WTC11 (cell line): ENCODE results near the gene PCDHB8. TPM values are rescaled to one million over a fixed set of nuclear protein-coding genes. Genes with fewer than 3 reads are reported as not detected.
"Not testable (repeated sequence)": the region's sequence is repeated elsewhere in the genome, so short reads cannot be mapped to it uniquely, and the experiment has no call there.

Experiments
- ATAC-seq: fragments of 200-7000 bp; cut with Tn5 transposase; 2 replicates; pipeline ENCODE4 v1.10.0; 2021; ENCODE audit warnings: mild to moderate bottlenecking, moderate library complexity
- CTCF ChIA-PET: fragments of 300-600 bp; sonication (Branson Sonifier 250); formaldehyde crosslinking; loops from one replicate; lab custom pipeline; 2021; ENCODE audit warnings: antibody characterized with exemption; lab: Charles Lee
- POLR2A ChIA-PET: fragments of 350-600 bp; sonication (Branson Sonifier 250); formaldehyde crosslinking; loops from one replicate; lab custom pipeline; 2021; ENCODE audit warnings: antibody characterized with exemption; lab: Charles Lee
- DNase-seq: peaks from one replicate; pipeline ENCODE4 v3.0.0; 2021; ENCODE audit warnings: low spot score
- H3K27ac Mint-ChIP-seq: 2 replicates; pipeline ENCODE4 v1.8.0; 2021; ENCODE audit warnings: mixed read lengths
- H3K27me3 Mint-ChIP-seq: 2 replicates; pipeline ENCODE4 v1.8.0; 2021; ENCODE audit warnings: low read depth, mild to moderate bottlenecking, moderate library complexity, mixed read lengths
- H3K36me3 Mint-ChIP-seq: 2 replicates; pipeline ENCODE4 v1.8.0; 2021; ENCODE audit warnings: mixed read lengths
- H3K4me1 Mint-ChIP-seq: 2 replicates; pipeline ENCODE4 v1.8.0; 2022; ENCODE audit warnings: mixed read lengths
- H3K4me3 Mint-ChIP-seq: 2 replicates; pipeline ENCODE4 v1.8.0; 2021; ENCODE audit warnings: mild to moderate bottlenecking, moderate library complexity, mixed read lengths
- H3K9me3 Mint-ChIP-seq: 2 replicates; pipeline ENCODE4 v1.8.0; 2021; ENCODE audit warnings: mixed read lengths
- ATF6 ChIP-seq: sonication (generic); formaldehyde crosslinking; IDR thresholded peaks from 2 replicates; pipeline ENCODE4 v1.8.1; 2023; ENCODE audit warnings: mild to moderate bottlenecking, missing genetic modification reagents
- CREM ChIP-seq: sonication (generic); formaldehyde crosslinking; IDR thresholded peaks from 2 replicates; pipeline ENCODE4 v1.8.1; 2022; ENCODE audit warnings: mild to moderate bottlenecking, missing genetic modification reagents, moderate library complexity
- E2F4 ChIP-seq: sonication (generic); formaldehyde crosslinking; IDR thresholded peaks from 2 replicates; pipeline ENCODE4 v1.8.1; 2022; ENCODE audit warnings: low read depth, mild to moderate bottlenecking, moderate library complexity, missing genetic modification reagents, borderline replicate concordance
- ETV6 ChIP-seq: sonication (generic); formaldehyde crosslinking; IDR thresholded peaks from 2 replicates; pipeline ENCODE4 v1.8.1; 2022; ENCODE audit warnings: mild to moderate bottlenecking, missing genetic modification reagents
- FOXJ3 ChIP-seq: sonication (generic); formaldehyde crosslinking; IDR thresholded peaks from 2 replicates; pipeline ENCODE4 v1.9.0; 2021; ENCODE audit warnings: missing genetic modification reagents, mild to moderate bottlenecking, borderline replicate concordance
- FOXK1 ChIP-seq: sonication (generic); formaldehyde crosslinking; IDR thresholded peaks from 2 replicates; pipeline ENCODE4 v1.8.0; 2022; ENCODE audit warnings: mild to moderate bottlenecking, moderate library complexity, missing genetic modification reagents
- GABPB1 ChIP-seq: sonication (generic); formaldehyde crosslinking; IDR thresholded peaks from 2 replicates; pipeline ENCODE4 v1.8.1; 2023; ENCODE audit warnings: mild to moderate bottlenecking, missing genetic modification reagents
- HMGA2 ChIP-seq: fragments of 250-450 bp; sonication (Bioruptor Pico); IDR thresholded peaks from 2 replicates; pipeline ENCODE4 v1.4.0; 2021; ENCODE audit warnings: mild to moderate bottlenecking, moderate library complexity
- IRF1 ChIP-seq: sonication (generic); formaldehyde crosslinking; IDR thresholded peaks from 2 replicates; pipeline ENCODE4 v1.8.0; 2023; ENCODE audit warnings: missing genetic modification reagents
- IRF2 ChIP-seq: sonication (generic); formaldehyde crosslinking; IDR thresholded peaks from 2 replicates; pipeline ENCODE4 v1.8.0; 2022; ENCODE audit warnings: low read depth, missing genetic modification reagents, borderline replicate concordance
- JAZF1 ChIP-seq: fragments of 250-450 bp; sonication (Bioruptor Pico); IDR thresholded peaks from 2 replicates; pipeline ENCODE4 v1.9.0; 2021; ENCODE audit warnings: moderate library complexity, mild to moderate bottlenecking, inconsistent platforms
- JUN ChIP-seq: sonication (generic); formaldehyde crosslinking; IDR thresholded peaks from 2 replicates; pipeline ENCODE4 v1.8.0; 2023; ENCODE audit warnings: mild to moderate bottlenecking, missing genetic modification reagents
- MYBL2 ChIP-seq: sonication (generic); formaldehyde crosslinking; IDR thresholded peaks from 2 replicates; pipeline ENCODE4 v1.8.1; 2023; ENCODE audit warnings: mild to moderate bottlenecking, moderate library complexity, missing genetic modification reagents
- NFATC4 ChIP-seq: fragments of 250-450 bp; sonication (Bioruptor Pico); IDR thresholded peaks from 2 replicates; pipeline ENCODE4 v1.9.0; 2021; ENCODE audit warnings: mild to moderate bottlenecking
- RORB ChIP-seq: fragments of 250-450 bp; sonication (Bioruptor Pico); IDR thresholded peaks from 2 replicates; pipeline ENCODE4 v1.9.0; 2021; ENCODE audit warnings: mild to moderate bottlenecking
- SMAD4 ChIP-seq: sonication (generic); formaldehyde crosslinking; IDR thresholded peaks from 2 replicates; pipeline ENCODE4 v1.8.0; 2022; ENCODE audit warnings: mild to moderate bottlenecking, missing genetic modification reagents
- STAT6 ChIP-seq: sonication (generic); formaldehyde crosslinking; conservative IDR thresholded peaks from 2 replicates; pipeline ENCODE4 v1.8.1; 2023; ENCODE audit warnings: mild to moderate bottlenecking, low read depth, missing genetic modification reagents, moderate library complexity
- USF1 ChIP-seq: sonication (generic); formaldehyde crosslinking; IDR thresholded peaks from 2 replicates; pipeline ENCODE4 v1.8.0; 2022; ENCODE audit warnings: mild to moderate bottlenecking, missing genetic modification reagents
- ZBTB21 ChIP-seq: sonication (generic); formaldehyde crosslinking; IDR thresholded peaks from 2 replicates; pipeline ENCODE4 v1.8.1; 2023; ENCODE audit warnings: mild to moderate bottlenecking, missing genetic modification reagents, borderline replicate concordance
- ZSCAN18 ChIP-seq: fragments of 250-450 bp; sonication (Bioruptor Pico); IDR thresholded peaks from 2 replicates; pipeline ENCODE4 v2.1.2; 2022; ENCODE audit warnings: mild to moderate bottlenecking, moderate library complexity
- total RNA-seq: library from RNA; stranded (reverse); gene quantifications from 3 replicates; pipeline ENCODE4 v1.2.3, GENCODE V29; 2021

PCDHB8 gene
- total RNA-seq, 1 experiment from 2014 or later = 4.1 TPM

- no peak for TF ChIP-seq E2F4 (CRISPR knock-in tag)
- no peak for TF ChIP-seq STAT6 (CRISPR knock-in tag)
- no peak for TF ChIP-seq SMAD4 (CRISPR knock-in tag)
- TF ChIP-seq MYBL2 (CRISPR knock-in tag) = no peak
- TF ChIP-seq NFATC4 (CRISPR knock-in tag) = no peak
- TF ChIP-seq CREM (CRISPR knock-in tag) = no peak
- no peak for TF ChIP-seq JUN (CRISPR knock-in tag)
- no peak for TF ChIP-seq USF1
- no peak for TF ChIP-seq FOXK1 (CRISPR knock-in tag)
- no peak for TF ChIP-seq IRF1
- no peak for TF ChIP-seq ZSCAN18 (CRISPR knock-in tag)
- no peak for TF ChIP-seq JAZF1 (CRISPR knock-in tag)
- TF ChIP-seq ATF6 (CRISPR knock-in tag) = no peak
- no peak for TF ChIP-seq IRF2 (CRISPR knock-in tag)
- TF ChIP-seq GABPB1 = no peak
- TF ChIP-seq RORB (CRISPR knock-in tag) = no peak
- TF ChIP-seq HMGA2 (CRISPR knock-in tag) = no peak
- no peak for TF ChIP-seq ZBTB21
- no peak for TF ChIP-seq ETV6 (CRISPR knock-in tag)
- no peak for TF ChIP-seq FOXJ3 (CRISPR knock-in tag)
- ChIA-PET CTCF (no interaction called here), POLR2A (no interaction called here)
- no peak overlapping the region for H3K4me3 Mint-ChIP-seq
- no peaks in the 10 kb centered on the region for H3K27me3 Mint-ChIP-seq
- no peak for DNase-seq
- no peak overlapping the region for H3K27ac Mint-ChIP-seq
- ATAC-seq = no peak
- H3K4me1 Mint-ChIP-seq = no peaks in the 10 kb centered on the region
- H3K9me3 Mint-ChIP-seq = peaks cover 17% of the 10 kb centered on the region
- peaks cover 16% of the 10 kb centered on the region; the same call in 1 of the 2 replicates for H3K36me3 Mint-ChIP-seq
Measured at GRCh38 chr5:141175933-141176332, 1.7 kb upstream of the PCDHB8 start.

- CTCF ChIA-PET, H3K4me3 Mint-ChIP-seq, H3K27ac Mint-ChIP-seq, DNase-seq, POLR2A ChIA-PET, ATAC-seq, H3K27me3 Mint-ChIP-seq: not testable (repeated sequence)
- Mint-ChIP-seq H3K36me3 (peaks cover 16% of the 10 kb centered on the region), H3K4me1 (peaks cover 13% of the 10 kb centered on the region), H3K9me3 (peaks cover 12% of the 10 kb centered on the region)
Measured at GRCh38 chr5:141179371-141179770, 1.8 kb downstream of the PCDHB8 start.
